ENCODE measurements around the gene TULP4.

Gene TULP4

DNA sequence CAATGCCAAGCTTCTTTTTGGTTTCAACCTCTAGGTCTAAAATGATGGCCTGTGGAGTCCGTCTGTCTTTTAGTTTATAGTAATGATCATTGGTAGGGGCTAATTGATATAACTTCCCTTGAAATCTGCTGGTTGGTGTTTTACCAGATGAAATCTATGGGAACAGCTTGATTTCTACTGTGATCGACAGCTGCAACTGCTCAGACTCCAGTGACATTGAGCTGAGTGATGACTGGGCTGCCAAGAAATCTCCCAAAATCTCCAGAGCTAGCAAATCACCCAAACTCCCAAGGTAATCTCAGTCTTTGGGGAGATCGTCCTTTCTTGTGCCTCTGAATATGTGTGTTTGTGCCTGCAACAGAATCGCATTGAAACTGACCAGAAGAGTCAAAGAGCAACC, 177.2 kb downstream of the TULP4 start:
- H3K4me3 ChIP-seq = no peak overlapping the region
- TF ChIP-seq, protein P1, sequence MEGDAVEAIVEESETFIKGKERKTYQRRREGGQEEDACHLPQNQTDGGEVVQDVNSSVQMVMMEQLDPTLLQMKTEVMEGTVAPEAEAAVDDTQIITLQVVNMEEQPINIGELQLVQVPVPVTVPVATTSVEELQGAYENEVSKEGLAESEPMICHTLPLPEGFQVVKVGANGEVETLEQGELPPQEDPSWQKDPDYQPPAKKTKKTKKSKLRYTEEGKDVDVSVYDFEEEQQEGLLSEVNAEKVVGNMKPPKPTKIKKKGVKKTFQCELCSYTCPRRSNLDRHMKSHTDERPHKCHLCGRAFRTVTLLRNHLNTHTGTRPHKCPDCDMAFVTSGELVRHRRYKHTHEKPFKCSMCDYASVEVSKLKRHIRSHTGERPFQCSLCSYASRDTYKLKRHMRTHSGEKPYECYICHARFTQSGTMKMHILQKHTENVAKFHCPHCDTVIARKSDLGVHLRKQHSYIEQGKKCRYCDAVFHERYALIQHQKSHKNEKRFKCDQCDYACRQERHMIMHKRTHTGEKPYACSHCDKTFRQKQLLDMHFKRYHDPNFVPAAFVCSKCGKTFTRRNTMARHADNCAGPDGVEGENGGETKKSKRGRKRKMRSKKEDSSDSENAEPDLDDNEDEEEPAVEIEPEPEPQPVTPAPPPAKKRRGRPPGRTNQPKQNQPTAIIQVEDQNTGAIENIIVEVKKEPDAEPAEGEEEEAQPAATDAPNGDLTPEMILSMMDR (IDR thresholded peaks at IDR 0.05) = no peak
- H3K27ac ChIP-seq = no peak overlapping the region
- no peak for DNase-seq (ENCODE audit: low spot score)

DNA sequence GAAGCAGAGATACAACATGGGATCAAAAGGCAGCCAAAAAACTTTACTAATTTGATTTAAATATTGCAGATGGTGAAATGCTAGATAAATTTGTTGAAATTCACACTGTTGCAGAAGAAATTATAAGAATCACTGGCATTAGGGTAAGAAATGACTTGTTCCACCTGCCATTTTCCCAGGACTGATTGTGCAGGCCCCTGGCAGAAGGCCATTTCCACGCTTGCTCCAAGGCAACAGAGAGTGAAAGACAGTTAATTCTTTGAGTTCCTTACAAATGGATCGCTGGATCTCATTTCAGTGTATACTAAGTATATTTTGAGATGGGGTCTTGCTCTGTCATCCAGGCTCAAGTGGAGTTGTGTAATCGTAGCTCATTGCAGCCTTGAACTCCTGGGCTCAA, 180.6 kb downstream of the TULP4 start:
- Histone ChIP-seq H3K4me3 (no peak overlapping the region), H3K27ac (no peak overlapping the region)
- TF ChIP-seq, protein P1 (IDR thresholded peaks at IDR 0.05) = no peak
- DNase-seq (ENCODE audit: low spot score) = no peak

DNA sequence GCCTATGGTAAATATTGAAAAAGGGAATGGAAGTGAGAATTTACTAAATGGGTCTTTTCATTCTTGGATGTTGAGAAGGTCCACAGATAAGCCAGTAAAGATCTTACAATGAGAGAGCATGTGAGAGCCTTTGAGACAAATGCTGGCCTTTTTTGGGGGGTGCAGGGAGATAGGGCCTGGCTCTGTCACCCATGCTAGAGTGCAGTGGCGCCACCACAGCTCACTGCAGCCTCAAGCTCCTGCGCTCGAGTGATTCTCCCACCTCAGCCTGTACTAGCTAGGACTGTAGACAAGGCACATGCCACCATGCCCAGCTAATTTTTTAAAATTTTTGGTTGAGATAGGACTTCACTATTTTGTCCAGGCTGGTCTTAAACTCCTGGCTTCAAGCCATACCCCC, 184.4 kb downstream of the TULP4 start:
- H3K27ac ChIP-seq = no peak overlapping the region
- TF ChIP-seq, protein P1 (IDR thresholded peaks at IDR 0.05) = no peak
- no peak for DNase-seq (ENCODE audit: low spot score)

DNA sequence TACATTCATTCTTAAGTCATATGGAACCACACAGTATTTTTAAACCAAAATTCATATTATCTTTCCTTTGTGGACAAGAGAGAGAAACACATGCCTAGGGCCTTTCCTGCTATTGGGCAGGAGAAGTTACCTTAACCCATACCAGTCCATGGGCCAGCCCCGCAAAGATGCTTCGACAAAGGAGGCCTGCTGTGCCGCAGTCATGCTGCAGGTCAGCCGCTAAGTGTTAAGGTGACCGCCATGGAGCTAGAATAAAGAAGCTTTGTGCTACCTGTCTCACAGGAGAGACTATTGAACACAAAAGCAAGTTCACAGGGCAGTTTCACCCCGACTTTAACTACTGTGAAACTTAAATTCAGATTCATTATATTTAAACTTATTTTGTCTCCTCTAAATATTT, 185.4 kb downstream of the TULP4 start:
- no peak for DNase-seq (ENCODE audit: low spot score)
- TF ChIP-seq, protein P1 (IDR thresholded peaks at IDR 0.05) = no peak
- Histone ChIP-seq H3K27ac (no peak overlapping the region), H3K4me3 (no peak overlapping the region)

More for the DNA sequence above, 184.4 kb downstream of the TULP4 start:
- no peak overlapping the region for H3K4me3 ChIP-seq

DNA sequence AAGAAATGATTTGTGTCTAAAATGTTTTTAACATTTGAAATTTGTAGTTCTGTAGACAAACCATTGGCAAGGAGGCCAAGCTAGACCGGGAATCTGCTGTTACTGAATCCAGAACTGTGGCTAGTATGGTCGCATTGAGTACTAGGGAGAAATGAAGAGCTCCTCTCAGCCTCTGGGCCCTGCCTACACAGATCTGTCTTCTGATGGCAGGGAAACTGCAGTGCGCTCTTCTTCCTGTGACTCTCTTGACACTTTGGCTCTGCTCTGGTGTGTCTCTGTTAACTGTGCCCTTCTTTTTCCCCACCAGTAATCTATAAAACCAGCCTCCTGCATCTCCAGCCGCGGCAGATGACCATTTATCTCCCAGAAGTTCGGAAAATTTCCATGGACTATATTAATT, 186.1 kb downstream of the TULP4 start:
- DNase-seq (ENCODE audit: low spot score) = no peak
- no peak overlapping the region for H3K4me3 ChIP-seq
- TF ChIP-seq, protein P1 (IDR thresholded peaks at IDR 0.05) = no peak
- H3K27ac ChIP-seq = no peak overlapping the region

DNA sequence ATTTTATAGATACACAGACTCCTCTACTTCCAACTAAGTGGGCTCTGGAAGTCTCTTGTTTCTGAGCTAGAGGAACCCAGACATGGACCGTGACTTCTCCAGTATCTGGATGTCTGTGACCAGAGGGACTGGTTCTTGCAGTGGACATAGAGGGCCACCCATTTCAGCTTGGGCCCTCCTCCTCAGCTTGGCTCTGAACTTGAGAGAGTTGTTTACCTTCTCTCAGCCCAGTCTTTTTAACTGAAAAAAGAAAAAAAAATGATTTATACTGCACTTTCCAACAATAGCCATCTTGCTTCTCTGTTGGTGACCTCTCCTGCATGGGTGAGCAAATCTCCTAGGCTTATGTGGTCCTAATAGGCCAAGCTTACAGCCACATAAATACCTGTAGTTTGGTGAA, 187.3 kb downstream of the TULP4 start:
- Histone ChIP-seq H3K27ac (no peak overlapping the region), H3K4me3 (no peak overlapping the region)
- TF ChIP-seq, protein P1 (IDR thresholded peaks at IDR 0.05) = no peak
- DNase-seq (ENCODE audit: low spot score) = no peak

DNA sequence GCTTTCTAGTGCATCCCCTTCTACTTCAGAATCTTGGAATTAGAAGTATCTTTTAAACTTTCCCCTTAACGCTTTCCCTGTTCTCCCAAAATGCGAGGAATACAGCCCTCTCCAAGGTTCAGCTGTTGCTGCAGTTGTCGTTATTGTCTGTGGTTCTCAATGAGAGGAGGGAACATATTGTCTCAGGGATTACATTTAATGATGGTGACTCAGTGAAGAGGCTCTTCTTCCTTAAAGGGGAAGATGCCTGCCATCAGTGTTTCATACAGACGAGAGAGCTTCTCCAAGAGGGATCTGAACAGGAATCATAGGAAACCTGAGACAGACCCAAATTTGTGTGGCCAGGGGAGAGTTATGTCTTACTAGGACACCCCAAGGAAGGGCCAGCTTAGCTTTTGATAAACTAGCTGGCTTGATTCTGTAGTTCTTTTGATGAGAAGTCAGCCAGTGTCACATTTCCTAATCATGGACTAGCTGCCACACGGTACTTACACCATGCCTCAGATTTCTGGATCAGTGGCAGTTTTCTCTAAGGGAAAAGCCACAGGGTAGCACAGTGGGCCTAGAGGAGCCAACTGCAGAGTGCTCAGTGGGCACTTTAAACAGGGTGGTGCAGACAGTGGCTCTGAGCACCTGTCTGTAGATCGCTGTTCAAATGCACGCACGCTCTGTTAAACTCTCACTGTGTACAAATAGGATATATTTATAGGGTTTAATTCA, 187.9 kb downstream of the TULP4 start:
- DNase-seq (ENCODE audit: low spot score) = no peak
- no peak overlapping the region for H3K27ac ChIP-seq
- no peak overlapping the region for H3K4me3 ChIP-seq
- TF ChIP-seq, protein P1 (IDR thresholded peaks at IDR 0.05) = no peak

Measured in coronary artery (tissue), 2 donors.